GM21529 (cell line): Measurements from ENCODE around the gene CHD2.

Experiments
- ATAC-seq: cut with Tn5 transposase; IDR thresholded peaks from one replicate; pipeline ENCODE4 v1.9.1; 2021; ENCODE audit not compliant: unreplicated experiment

CHD2 gene

GRCh38 chr15:93044301-93045190 lies 144.4 kb downstream of the CHD2 start:
- no peak for ATAC-seq

GRCh38 chr15:93045191-93045785 lies 145.2 kb downstream of the CHD2 start:
- no peak for ATAC-seq

GRCh38 chr15:93046120-93046519 lies 146.0 kb downstream of the CHD2 start:
- no peak for ATAC-seq

- ATAC-seq: no peak
Observed at GRCh38 chr15:93046721-93047120, 146.6 kb downstream of the CHD2 start.

- ATAC-seq: no peak
Observed at GRCh38 chr15:93047621-93048425, 147.7 kb downstream of the CHD2 start.

- ATAC-seq: no peak
Observed at GRCh38 chr15:93048426-93048721, 148.2 kb downstream of the CHD2 start.

- ATAC-seq: no peak
Observed at GRCh38 chr15:93048759-93049161, 148.6 kb downstream of the CHD2 start.

- no peak for ATAC-seq
Observed at GRCh38 chr15:93049233-93049632, 149.1 kb downstream of the CHD2 start.

- no peak for ATAC-seq
Observed at GRCh38 chr15:93049914-93050578, 149.9 kb downstream of the CHD2 start.

GRCh38 chr15:93050648-93051047 lies 150.5 kb downstream of the CHD2 start:
- no peak for ATAC-seq

- ATAC-seq: no peak
Observed at GRCh38 chr15:93051236-93052089, 151.3 kb downstream of the CHD2 start.

- no peak for ATAC-seq
Observed at GRCh38 chr15:93052090-93052879, 152.2 kb downstream of the CHD2 start.

GRCh38 chr15:93055211-93055610 lies 155.1 kb downstream of the CHD2 start:
- no peak for ATAC-seq

GRCh38 chr15:93056836-93057235 lies 156.7 kb downstream of the CHD2 start:
- no peak for ATAC-seq

GRCh38 chr15:93057618-93058017 lies 157.5 kb downstream of the CHD2 start:
- no peak for ATAC-seq

GRCh38 chr15:93058128-93058527 lies 158.0 kb downstream of the CHD2 start:
- ATAC-seq: no peak

GRCh38 chr15:93058904-93059427 lies 158.8 kb downstream of the CHD2 start:
- ATAC-seq: no peak

- no peak for ATAC-seq
Observed at GRCh38 chr15:93059442-93059841, 159.3 kb downstream of the CHD2 start.
